Activated CD4-positive, alpha-beta T cell treated with anti-CD3 and anti-CD28 coated beads, Interleukin-2, amount 10 ng/mL, durations not matched to agents 7 days and 5 days (primary cell): ENCODE results near the gene BBLN. TPM values are rescaled to one million over a fixed set of nuclear protein-coding genes. Genes with fewer than 3 reads are reported as not detected.

Source experiments
- CTCF ChIA-PET: fragments of 350-600 bp; sonication (Branson Sonifier 250); formaldehyde crosslinking; loops from one replicate; lab custom pipeline; 2021; ENCODE audit warnings: antibody characterized with exemption; lab: Charles Lee
- POLR2A ChIA-PET: fragments of 350-600 bp; sonication (Branson Sonifier 250); formaldehyde crosslinking; loops from one replicate; lab custom pipeline; 2021; ENCODE audit warnings: antibody characterized with exemption; lab: Charles Lee
- DNase-seq: peaks from one replicate; pipeline ENCODE4 v3.0.0-alpha.2; 2020
- H3K27ac Mint-ChIP-seq: one replicate; pipeline ENCODE4 v1.8.0; 2021; ENCODE audit warnings: mild to moderate bottlenecking, moderate library complexity, mixed read lengths
- H3K27me3 Mint-ChIP-seq: one replicate; pipeline ENCODE4 v1.8.0; 2021; ENCODE audit warnings: mixed read lengths
- H3K36me3 Mint-ChIP-seq: one replicate; pipeline ENCODE4 v1.8.0; 2021; ENCODE audit warnings: low read depth, mixed read lengths
- H3K4me1 Mint-ChIP-seq: one replicate; pipeline ENCODE4 v1.8.0; 2021; ENCODE audit warnings: mixed read lengths
- H3K4me3 Mint-ChIP-seq: one replicate; pipeline ENCODE4 v1.8.0; 2021; ENCODE audit warnings: mild to moderate bottlenecking, moderate library complexity, mixed read lengths
- H3K9me3 Mint-ChIP-seq: one replicate; pipeline ENCODE4 v1.8.0; 2021; ENCODE audit warnings: mixed read lengths
- total RNA-seq, 2 experiments: library from RNA; stranded (reverse); gene quantifications; one replicate each; pipeline ENCODE4 v1.2.3, GENCODE V29; 2021

The BBLN gene
- total RNA-seq, 2 experiments from 2014 or later: 92.5 to 94.2 TPM

DNA sequence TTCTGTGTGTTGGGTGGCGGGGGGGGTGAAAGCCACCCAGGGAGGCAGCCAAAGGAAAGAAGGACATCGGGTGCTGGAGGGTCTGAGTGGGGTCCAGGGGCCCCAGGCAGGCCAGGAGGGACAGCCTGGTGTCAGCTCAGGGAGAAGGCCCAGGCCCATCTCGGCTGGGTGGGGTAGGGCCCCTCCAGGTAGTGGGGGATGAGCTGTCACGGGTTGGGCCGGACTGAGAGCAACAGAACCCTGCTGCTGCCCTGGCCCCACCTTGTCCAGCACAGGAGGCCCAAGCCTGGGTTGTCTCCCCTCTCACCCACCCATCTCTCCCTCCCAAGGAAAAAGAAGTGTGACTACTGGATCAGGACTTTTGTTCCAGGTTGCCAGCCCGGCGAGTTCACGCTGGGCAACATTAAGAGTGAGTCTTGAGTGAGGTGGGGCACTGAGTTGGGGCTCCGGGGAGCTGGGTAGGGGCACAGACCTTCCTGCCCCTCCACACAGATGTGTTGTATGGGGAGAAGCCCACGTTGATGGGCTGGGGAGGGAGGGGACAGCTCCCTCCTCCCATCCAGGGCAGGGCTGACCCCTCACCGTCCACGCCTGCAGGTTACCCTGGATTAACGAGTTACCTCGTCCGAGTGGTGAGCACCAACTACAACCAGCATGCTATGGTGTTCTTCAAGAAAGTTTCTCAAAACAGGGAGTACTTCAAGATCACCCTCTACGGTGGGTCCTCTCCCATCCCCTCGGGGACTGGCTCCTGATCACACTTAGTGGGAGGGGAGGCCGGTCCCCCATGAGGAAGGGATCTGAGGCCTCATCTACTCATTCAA is 8.5 kb upstream of the BBLN start:
- Mint-ChIP-seq H3K36me3 (no peaks in the 10 kb centered on the region), H3K27ac (no peak overlapping the region), H3K9me3 (no peaks in the 10 kb centered on the region), H3K27me3 (peaks cover 4% of the 10 kb centered on the region), H3K4me3 (no peak overlapping the region), H3K4me1 (peaks cover 4% of the 10 kb centered on the region)
- DNase-seq: no peak
- ChIA-PET CTCF (interaction anchor here (0.5 to 0.9 kb wide), 2 partner anchors 15 to 26 kb away, joined by 4 read pairs; no protein-coding TSS in a partner anchor), POLR2A (no interaction called here)

GRCh38 chr9:128152133-128153059 is 7.7 kb upstream of the BBLN start:
- no peak overlapping the region for H3K4me3 Mint-ChIP-seq
- ChIA-PET POLR2A (no interaction called here), CTCF (interaction anchor here (0.8 kb wide), 1 partner anchor 33 kb away, joined by 3 read pairs; no protein-coding TSS in a partner anchor)
- H3K36me3 Mint-ChIP-seq: no peaks in the 10 kb centered on the region
- no peak overlapping the region for H3K27ac Mint-ChIP-seq
- no peaks in the 10 kb centered on the region for H3K9me3 Mint-ChIP-seq
- H3K27me3 Mint-ChIP-seq: peaks cover 4% of the 10 kb centered on the region
- no peak for DNase-seq
- H3K4me1 Mint-ChIP-seq: peaks cover 4% of the 10 kb centered on the region

GRCh38 chr9:128153060-128153946 is 6.8 kb upstream of the BBLN start:
- POLR2A ChIA-PET: no interaction called here

DNA sequence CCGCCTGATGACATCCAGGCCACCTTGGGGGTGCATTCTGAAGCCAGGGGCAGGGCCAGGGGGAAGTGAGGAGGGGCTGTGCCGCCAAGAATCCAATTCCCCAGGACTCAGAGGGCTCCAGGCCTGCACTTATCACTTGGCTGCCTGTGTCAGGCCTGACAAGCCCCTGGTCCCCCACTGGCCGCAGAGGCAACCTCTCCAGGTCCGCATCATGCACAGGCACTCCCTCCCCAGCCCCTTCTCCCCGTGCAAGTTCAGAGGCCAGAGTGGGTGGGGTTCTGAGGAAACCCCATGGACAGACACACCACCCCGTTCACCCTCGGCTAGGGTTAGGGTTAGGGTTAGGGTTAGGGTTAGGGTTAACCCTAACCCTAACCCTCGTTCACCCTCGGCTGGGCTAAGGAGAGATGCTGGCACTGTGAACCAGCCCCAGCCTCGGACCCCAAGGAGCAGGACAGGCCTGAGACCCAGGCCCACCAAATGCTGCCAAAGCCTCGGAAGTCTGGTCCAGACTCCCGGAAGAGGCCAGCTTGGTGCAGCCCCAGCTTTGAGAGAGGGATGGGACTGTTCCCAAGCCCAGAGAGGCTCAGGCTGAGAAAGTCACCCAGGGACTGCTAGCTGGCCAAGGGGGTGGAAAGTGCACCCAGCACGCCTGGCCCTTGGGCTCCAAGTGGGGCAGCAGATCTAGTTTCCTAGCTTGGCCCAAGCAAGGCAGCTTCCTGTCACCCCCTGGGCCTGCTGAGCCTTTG is 5.9 kb upstream of the BBLN start:
- H3K9me3 Mint-ChIP-seq: no peaks in the 10 kb centered on the region
- ChIA-PET POLR2A (no interaction called here), CTCF (interaction anchor here (0.6 kb wide), 1 partner anchor 95 kb away, joined by 3 read pairs; no protein-coding TSS in a partner anchor)
- H3K4me3 Mint-ChIP-seq: no peak overlapping the region
- H3K27ac Mint-ChIP-seq: no peak overlapping the region
- no peaks in the 10 kb centered on the region for H3K36me3 Mint-ChIP-seq
- H3K27me3 Mint-ChIP-seq: peaks cover 4% of the 10 kb centered on the region
- peaks cover 6% of the 10 kb centered on the region for H3K4me1 Mint-ChIP-seq
- no peak for DNase-seq

More at GRCh38 chr9:128153060-128153946, 6.8 kb upstream of the BBLN start:
- H3K36me3 Mint-ChIP-seq: no peaks in the 10 kb centered on the region
- H3K4me3 Mint-ChIP-seq: no peak overlapping the region
- DNase-seq: no peak
- H3K27me3 Mint-ChIP-seq: peaks cover 4% of the 10 kb centered on the region
- H3K4me1 Mint-ChIP-seq: peaks cover 4% of the 10 kb centered on the region
- CTCF ChIA-PET: interaction anchor here (0.6 to 0.8 kb wide), 2 partner anchors 34 to 94 kb away, joined by 3 read pairs; no protein-coding TSS in a partner anchor
- H3K27ac Mint-ChIP-seq: no peak overlapping the region
- no peaks in the 10 kb centered on the region for H3K9me3 Mint-ChIP-seq

- peak overlapping the region; percentile 36 for H3K27ac Mint-ChIP-seq
- H3K4me3 Mint-ChIP-seq: no peak overlapping the region
- peaks cover 9% of the 10 kb centered on the region for H3K4me1 Mint-ChIP-seq
- no peaks in the 10 kb centered on the region for H3K36me3 Mint-ChIP-seq
- ChIA-PET POLR2A (no interaction called here), CTCF (no interaction called here)
- no peak for DNase-seq
- H3K27me3 Mint-ChIP-seq: peaks cover 4% of the 10 kb centered on the region
- H3K9me3 Mint-ChIP-seq: no peaks in the 10 kb centered on the region
Observed at GRCh38 chr9:128155736-128156500, 4.1 kb upstream of the BBLN start.

GRCh38 chr9:128159522-128159783 is 612 bp upstream of the BBLN start:
- ChIA-PET CTCF (interaction anchor here (0.7 to 1.3 kb wide), 5 partner anchors 16 to 84 kb away, joined by 3 to 4 read pairs (median 3); no protein-coding TSS in a partner anchor), POLR2A (no interaction called here)
- H3K27me3 Mint-ChIP-seq: peaks cover 4% of the 10 kb centered on the region
- peak; percentile 75 for DNase-seq
- peak overlapping the region; percentile 79 for H3K4me3 Mint-ChIP-seq
- H3K36me3 Mint-ChIP-seq: peaks cover 11% of the 10 kb centered on the region
- H3K27ac Mint-ChIP-seq: peak overlapping the region; percentile 95
- H3K4me1 Mint-ChIP-seq: peaks cover 27% of the 10 kb centered on the region
- H3K9me3 Mint-ChIP-seq: no peaks in the 10 kb centered on the region

- peaks cover 27% of the 10 kb centered on the region for H3K4me1 Mint-ChIP-seq
- H3K27me3 Mint-ChIP-seq: peaks cover 3% of the 10 kb centered on the region
- H3K4me3 Mint-ChIP-seq: peak overlapping the region; percentile 79
- peak; percentile 44 for DNase-seq
- POLR2A ChIA-PET: no interaction called here
- CTCF ChIA-PET: interaction anchor here (1.0 to 1.2 kb wide), 3 partner anchors 14 to 29 kb away, joined by 3 read pairs; no protein-coding TSS in a partner anchor
- no peaks in the 10 kb centered on the region for H3K9me3 Mint-ChIP-seq
- H3K36me3 Mint-ChIP-seq: peaks cover 14% of the 10 kb centered on the region
- H3K27ac Mint-ChIP-seq: peak overlapping the region; percentile 95
Observed at GRCh38 chr9:128160603-128160987, 530 bp downstream of the BBLN start.

GRCh38 chr9:128161215-128161902 is 1.3 kb downstream of the BBLN start:
- peak overlapping the region; percentile 79 for H3K4me3 Mint-ChIP-seq
- H3K36me3 Mint-ChIP-seq: peaks cover 18% of the 10 kb centered on the region
- CTCF ChIA-PET: interaction anchor here (1.0 to 1.1 kb wide), 2 partner anchors 13 to 28 kb away, joined by 3 read pairs; no protein-coding TSS in a partner anchor
- peak overlapping the region; percentile 95 for H3K27ac Mint-ChIP-seq
- no peaks in the 10 kb centered on the region for H3K27me3 Mint-ChIP-seq
- peaks cover 27% of the 10 kb centered on the region for H3K4me1 Mint-ChIP-seq
- no peaks in the 10 kb centered on the region for H3K9me3 Mint-ChIP-seq
- POLR2A ChIA-PET: no interaction called here
- no peak for DNase-seq

DNA sequence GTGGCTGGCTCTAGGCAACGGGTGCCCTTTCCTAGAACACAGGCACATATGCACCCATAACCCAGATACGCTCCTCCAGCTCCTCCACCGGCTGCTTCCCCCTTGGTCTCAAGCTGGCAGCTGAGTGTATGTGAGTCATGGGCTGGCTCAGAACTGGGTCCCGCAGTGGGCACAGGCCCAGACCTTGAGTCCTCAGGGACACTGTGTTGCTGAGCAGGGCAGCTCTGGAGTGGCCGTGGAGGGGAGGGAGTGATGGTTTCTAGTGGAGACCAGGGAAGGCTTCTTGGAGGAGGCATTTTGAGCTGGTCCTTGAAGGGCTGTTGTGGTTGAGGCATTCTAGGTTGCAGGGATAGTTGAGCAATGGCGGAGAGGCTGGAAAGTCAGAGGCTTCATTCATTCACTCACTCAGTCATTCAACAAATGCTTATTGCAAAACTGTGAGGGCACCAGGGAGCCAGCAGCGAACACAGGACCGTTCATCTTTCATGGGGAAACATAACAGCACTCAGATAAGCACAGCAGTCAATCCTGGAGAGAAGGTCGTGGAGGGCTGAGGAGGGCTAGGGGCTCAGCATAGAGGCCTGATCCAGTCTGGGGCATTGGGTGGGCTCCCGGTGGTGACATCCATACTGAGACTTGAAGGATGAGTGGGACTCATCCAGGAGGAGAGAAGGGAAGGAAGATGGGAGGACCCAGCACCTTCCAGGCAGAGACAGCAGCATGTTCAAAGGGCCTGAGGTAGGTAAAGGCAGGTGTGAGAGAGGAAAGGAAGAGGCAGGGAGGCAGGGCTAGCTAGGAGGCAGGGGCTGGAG is 2.4 kb downstream of the BBLN start:
- H3K36me3 Mint-ChIP-seq: peaks cover 26% of the 10 kb centered on the region
- CTCF ChIA-PET: no interaction called here
- POLR2A ChIA-PET: no interaction called here

DNA sequence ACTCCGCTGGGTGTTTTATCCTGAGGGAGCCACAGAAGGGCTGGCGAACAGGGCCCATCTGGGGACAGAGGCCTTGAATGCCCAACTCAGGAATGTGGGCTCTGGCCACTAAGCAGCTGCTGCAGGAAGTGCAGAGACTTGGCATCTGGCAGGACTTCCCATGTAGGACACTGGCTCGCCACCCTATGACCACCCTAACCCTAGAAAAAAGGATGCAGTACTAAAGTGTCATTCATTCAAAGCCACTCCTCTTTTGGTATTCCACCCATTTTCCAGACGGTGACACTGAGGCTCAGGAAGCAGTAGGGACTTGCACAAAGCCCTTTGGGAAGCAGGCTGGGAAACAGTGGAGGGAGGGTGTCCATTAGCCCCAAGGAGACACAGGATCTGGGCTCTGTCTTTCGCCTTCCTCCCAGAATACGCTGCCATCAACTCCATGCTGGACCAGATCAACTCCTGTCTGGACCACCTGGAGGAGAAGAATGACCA is 3.0 kb downstream of the BBLN start:
- peaks cover 27% of the 10 kb centered on the region for H3K4me1 Mint-ChIP-seq
- CTCF ChIA-PET: no interaction called here
- POLR2A ChIA-PET: no interaction called here
- peaks cover 28% of the 10 kb centered on the region for H3K36me3 Mint-ChIP-seq
- no peaks in the 10 kb centered on the region for H3K27me3 Mint-ChIP-seq
- H3K9me3 Mint-ChIP-seq: no peaks in the 10 kb centered on the region
- H3K27ac Mint-ChIP-seq: no peak overlapping the region
- no peak for DNase-seq
- H3K4me3 Mint-ChIP-seq: no peak overlapping the region

More for the DNA sequence above, 2.4 kb downstream of the BBLN start:
- H3K27me3 Mint-ChIP-seq: no peaks in the 10 kb centered on the region
- H3K4me1 Mint-ChIP-seq: peaks cover 27% of the 10 kb centered on the region
- H3K9me3 Mint-ChIP-seq: no peaks in the 10 kb centered on the region
- DNase-seq: no peak
- no peak overlapping the region for H3K27ac Mint-ChIP-seq
- peak overlapping the region; percentile 48 for H3K4me3 Mint-ChIP-seq
